Ascending aorta (tissue), 2 donors: ENCODE data around the gene TPSG1. TPM values are rescaled to one million over a fixed set of nuclear protein-coding genes. Genes with fewer than 3 reads are reported as not detected.
"Not testable (repeated sequence)": the region's sequence is repeated elsewhere in the genome, so short reads cannot be mapped to it uniquely, and the experiment has no call there.

Source experiments
- DNase-seq, 2 donors: peaks; one replicate each; pipeline ENCODE4 v3.0.0-alpha.2; 2019; ENCODE audit warnings: low spot score in 2 of 2
- H3K27ac ChIP-seq, 2 donors: fragments of 200-600 bp; sonication (generic); one replicate each; pipeline ENCODE4 v1.5.1; 2016 to 2017; ENCODE audit warnings: mild to moderate bottlenecking in 1 of 2
- H3K27me3 ChIP-seq: fragments of 200-600 bp; sonication (generic); one replicate; pipeline ENCODE4 v1.5.1; 2017
- H3K36me3 ChIP-seq, 2 donors: fragments of 200-600 bp; sonication (generic); one replicate each; pipeline ENCODE4 v1.5.1; 2016
- H3K4me1 ChIP-seq, 2 donors: fragments of 200-600 bp; sonication (generic); one replicate each; pipeline ENCODE4 v1.5.1; 2016 to 2017; ENCODE audit warnings: mild to moderate bottlenecking in 1 of 2
- H3K4me3 ChIP-seq, 2 donors: fragments of 200-600 bp; sonication (generic); one replicate each; pipeline ENCODE4 v1.5.1; 2016 to 2017; ENCODE audit warnings: mild to moderate bottlenecking in 1 of 2
- H3K9me3 ChIP-seq, 2 donors: fragments of 200-600 bp; sonication (generic); one replicate each; pipeline ENCODE4 v1.5.1; 2016
- CTCF ChIP-seq, 3 experiments: fragments of 200-600 bp in 2 of 3; fragments of 450-650 bp in 1 of 3; sonication (generic) in 2 of 3; IDR thresholded peaks; one replicate each; pipeline ENCODE4 v1.5.1; 2016 to 2019; ENCODE audit warnings: antibody characterized with exemption in 3 of 3, mild to moderate bottlenecking in 1 of 3, moderate library complexity in 1 of 3
- intact Hi-C: fragments of 100-400 bp; cut with DNase I; formaldehyde crosslinking; loops from one replicate; pipeline ENCODE4 v1.15.1; 2023
- total RNA-seq: library from RNA; depleted of rRNA; stranded (reverse); fragments of >200 nt; gene quantifications from one replicate; pipeline ENCODE4 v1.1.0, GENCODE V29; 2016

Gene TPSG1
- total RNA-seq, 1 donor from 2014 or later = not detected

GRCh38 chr16:1237990-1238389, 12.9 kb upstream of the TPSG1 start:
- no peak for DNase-seq
- no peak for TF ChIP-seq CTCF (IDR thresholded peaks at IDR 0.05)

GRCh38 chr16:1236659-1237058, 11.6 kb upstream of the TPSG1 start:
- intact Hi-C loops, H3K4me1 ChIP-seq, DNase-seq, H3K9me3 ChIP-seq, H3K36me3 ChIP-seq, H3K27ac ChIP-seq, H3K4me3 ChIP-seq, H3K27me3 ChIP-seq: not testable (repeated sequence)

More at GRCh38 chr16:1237990-1238389, 12.9 kb upstream of the TPSG1 start:
- no peaks in the 10 kb centered on the region for H3K4me1 ChIP-seq
- intact Hi-C loops = no loop called here
- no peak overlapping the region for H3K27ac ChIP-seq
- no peaks in the 10 kb centered on the region for H3K36me3 ChIP-seq
- no peaks in the 10 kb centered on the region for H3K27me3 ChIP-seq
- H3K9me3 ChIP-seq = no peaks in the 10 kb centered on the region
- no peak overlapping the region for H3K4me3 ChIP-seq

GRCh38 chr16:1232049-1232748, 7.1 kb upstream of the TPSG1 start:
- H3K27ac ChIP-seq, DNase-seq, H3K4me3 ChIP-seq, H3K9me3 ChIP-seq, intact Hi-C loops, H3K4me1 ChIP-seq, H3K27me3 ChIP-seq, H3K36me3 ChIP-seq: not testable (repeated sequence)

DNA sequence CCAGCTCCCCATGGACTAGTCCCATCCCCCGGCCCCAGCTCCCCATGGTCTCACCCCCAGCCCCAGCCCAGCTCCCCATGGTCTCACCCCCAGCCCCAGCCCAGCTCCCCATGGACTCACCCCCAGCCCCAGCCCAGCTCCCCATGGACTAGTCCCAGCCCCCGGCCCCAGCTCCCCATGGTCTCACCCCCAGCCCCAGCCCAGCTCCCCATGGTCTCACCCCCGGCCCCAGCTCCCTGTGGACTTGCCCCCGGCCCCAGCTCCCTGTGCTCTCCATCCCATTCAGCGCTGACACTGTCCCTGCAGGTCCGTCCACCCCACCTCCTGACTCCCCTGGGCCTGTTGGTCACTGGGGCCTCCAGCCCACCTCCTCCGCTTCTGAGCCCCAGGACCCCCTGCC, 6.2 kb upstream of the TPSG1 start:
- intact Hi-C loops, H3K4me3 ChIP-seq, DNase-seq, H3K9me3 ChIP-seq, H3K4me1 ChIP-seq, H3K36me3 ChIP-seq, H3K27me3 ChIP-seq, H3K27ac ChIP-seq: not testable (repeated sequence)

DNA sequence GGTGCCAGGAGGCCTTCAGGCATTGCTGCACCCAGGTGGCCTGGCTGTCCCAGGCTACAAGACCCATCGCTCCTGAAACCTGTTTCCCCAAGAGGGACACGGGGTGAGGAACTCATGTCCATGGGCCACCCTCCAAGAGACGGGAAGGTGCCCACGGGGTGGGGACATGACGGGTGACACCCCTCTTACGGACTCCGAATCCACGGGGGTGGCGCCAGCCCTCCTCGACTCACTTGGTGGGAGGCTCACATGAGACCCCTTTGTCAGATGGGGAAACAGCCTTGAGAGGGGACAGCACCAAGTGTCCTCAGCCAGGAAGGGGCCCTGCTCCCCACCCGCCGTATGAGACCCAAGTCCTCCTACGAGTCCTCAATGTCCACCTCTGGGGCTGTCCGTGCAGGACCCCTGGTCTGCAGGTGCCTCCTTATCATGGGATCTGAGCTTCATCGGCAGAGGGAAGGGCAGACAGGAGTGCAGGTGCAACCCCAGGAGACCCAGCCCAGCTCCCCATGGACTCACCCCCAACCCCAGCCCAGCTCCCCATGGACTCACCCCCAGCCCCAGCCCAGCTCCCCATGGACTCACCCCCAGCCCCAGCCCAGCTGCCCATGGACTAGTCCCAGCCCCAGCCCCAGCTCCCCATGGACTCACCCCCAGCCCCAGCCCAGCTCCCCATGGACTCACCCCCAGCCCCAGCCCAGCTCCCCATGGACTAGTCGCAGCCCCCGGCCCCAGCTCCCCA, 5.6 kb upstream of the TPSG1 start:
- H3K27me3 ChIP-seq, H3K27ac ChIP-seq, intact Hi-C loops, H3K36me3 ChIP-seq, H3K4me1 ChIP-seq, H3K4me3 ChIP-seq, DNase-seq, H3K9me3 ChIP-seq: not testable (repeated sequence)

DNA sequence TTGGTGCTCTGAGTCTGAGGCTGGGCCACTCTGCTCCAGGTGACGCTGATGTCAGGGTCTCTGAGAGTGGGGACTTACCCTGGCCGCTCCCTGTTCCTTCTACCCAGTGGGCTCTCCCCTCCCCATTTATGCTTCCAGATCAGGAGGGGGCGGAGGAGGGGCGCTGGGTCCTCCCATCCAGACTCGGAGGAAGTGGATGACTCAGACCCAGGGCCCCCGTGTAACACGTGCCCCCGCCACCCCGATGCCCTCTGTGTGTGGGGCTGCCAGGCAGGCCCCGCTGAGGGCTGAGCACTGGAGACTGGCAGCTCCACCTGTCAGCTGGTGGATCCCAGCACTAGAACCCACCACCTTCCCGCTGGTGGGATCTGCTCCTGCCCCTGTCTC, 5.0 kb upstream of the TPSG1 start, which contains the start of gene TPSB2:
Gene TPSB2 (minus strand): TSS at position 101 of the 387 bp plus-strand sequence. CDS start 233 bp downstream, outside the sequence.
- DNase-seq, H3K36me3 ChIP-seq, H3K9me3 ChIP-seq, H3K27me3 ChIP-seq, H3K4me1 ChIP-seq, intact Hi-C loops, H3K27ac ChIP-seq, H3K4me3 ChIP-seq: not testable (repeated sequence)

DNA sequence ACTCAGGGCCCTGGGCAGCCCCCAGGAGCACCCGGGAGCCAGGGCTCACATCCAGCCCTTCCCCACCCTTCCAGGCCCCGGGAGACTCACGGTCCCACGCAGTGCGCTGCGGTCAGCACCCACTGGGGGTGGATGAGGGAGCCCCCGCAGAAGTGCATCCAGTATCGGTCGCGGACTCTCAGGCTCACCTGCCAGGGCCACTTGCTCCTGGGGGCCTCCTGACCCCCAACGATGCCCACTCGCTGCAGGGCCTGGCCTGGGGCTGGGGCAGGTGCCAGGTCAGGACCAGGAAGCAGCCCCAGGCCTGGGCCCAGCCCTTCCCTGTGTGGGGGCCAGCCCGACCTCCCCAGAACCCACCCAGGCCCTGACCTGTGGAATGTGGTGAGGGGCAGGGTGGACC, 4.4 kb upstream of the TPSG1 start:
- H3K4me1 ChIP-seq, intact Hi-C loops, H3K27me3 ChIP-seq, H3K36me3 ChIP-seq, H3K9me3 ChIP-seq, H3K4me3 ChIP-seq, DNase-seq, H3K27ac ChIP-seq: not testable (repeated sequence)

DNA sequence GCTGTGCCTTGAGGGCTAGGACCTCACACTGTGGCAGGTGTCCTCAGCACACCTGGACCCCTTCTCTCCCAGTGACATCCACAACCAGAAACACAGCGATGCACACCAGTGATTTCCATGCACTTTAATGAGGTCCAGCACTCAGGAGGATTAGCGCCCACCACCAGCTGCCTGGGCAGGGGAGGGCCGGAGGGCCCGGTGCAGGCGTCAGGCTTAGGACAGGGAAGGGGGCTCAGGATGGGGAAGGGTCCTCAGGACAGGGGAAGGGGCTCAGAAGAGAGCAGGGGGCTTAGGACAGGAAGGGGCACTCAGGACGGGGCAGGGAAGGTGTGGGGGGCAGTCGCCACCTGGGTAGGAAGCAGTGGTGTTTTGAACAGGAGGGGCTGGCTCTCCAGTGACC, 3.2 kb upstream of the TPSG1 start:
- H3K4me3 ChIP-seq, H3K9me3 ChIP-seq, H3K36me3 ChIP-seq, DNase-seq, intact Hi-C loops, H3K4me1 ChIP-seq, H3K27me3 ChIP-seq, H3K27ac ChIP-seq: not testable (repeated sequence)

- not testable (repeated sequence) for H3K27me3 ChIP-seq
These were observed 1.6 kb upstream of the TPSG1 start for GRCh38 chr16:1226692-1227091.

GRCh38 chr16:1225728-1226311, 752 bp upstream of the TPSG1 start:
- H3K36me3 ChIP-seq, intact Hi-C loops, H3K27ac ChIP-seq, H3K4me3 ChIP-seq, H3K27me3 ChIP-seq, DNase-seq, H3K9me3 ChIP-seq, H3K4me1 ChIP-seq: not testable (repeated sequence)

More at GRCh38 chr16:1226692-1227091, 1.6 kb upstream of the TPSG1 start:
- H3K4me1 ChIP-seq, DNase-seq, H3K4me3 ChIP-seq, H3K36me3 ChIP-seq, H3K9me3 ChIP-seq, H3K27ac ChIP-seq, intact Hi-C loops: not testable (repeated sequence)
